Brain microvascular endothelial cell (primary cell): ENCODE measurements around the gene LMF1.
"Not testable (repeated sequence)": the region's sequence is repeated elsewhere in the genome, so short reads cannot be mapped to it uniquely, and the experiment has no call there.

Source experiments
- DNase-seq: peaks from one replicate; pipeline ENCODE4 v3.0.0-alpha.2; 2020
- H3K27ac ChIP-seq: fragments of 250-450 bp; sonication (Bioruptor Pico); 2 replicates; pipeline ENCODE4 v1.5.1; 2020; ENCODE audit warnings: mild to moderate bottlenecking, moderate library complexity
- H3K27me3 ChIP-seq: fragments of 250-450 bp; sonication (Bioruptor Pico); replicated peaks from 2 replicates; pipeline ENCODE4 v1.5.1; 2020; ENCODE audit warnings: mild to moderate bottlenecking
- H3K36me3 ChIP-seq: fragments of 250-450 bp; sonication (Bioruptor Pico); replicated peaks from 2 replicates; pipeline ENCODE4 v1.5.1; 2020; ENCODE audit warnings: mild to moderate bottlenecking
- H3K4me3 ChIP-seq: 2 replicates; pipeline ENCODE4 v1.5.1; 2011; ENCODE audit warnings: low read depth, mild to moderate bottlenecking, control low read depth, low read length, moderate library complexity
- CTCF ChIP-seq: IDR thresholded peaks from 2 replicates; pipeline ENCODE4 v1.5.1; 2011; ENCODE audit warnings: low read depth, mild to moderate bottlenecking, moderate library complexity, low read length, control low read depth, inconsistent platforms; ENCODE audit errors: missing control alignments
- in situ Hi-C: cut with HindIII; loops from 2 replicates; pipeline ENCODE4 v1.10.0; 2017; ENCODE audit warnings: low sequenced_read_pairs, low pct_ligation_motif_present

Gene LMF1

DNA sequence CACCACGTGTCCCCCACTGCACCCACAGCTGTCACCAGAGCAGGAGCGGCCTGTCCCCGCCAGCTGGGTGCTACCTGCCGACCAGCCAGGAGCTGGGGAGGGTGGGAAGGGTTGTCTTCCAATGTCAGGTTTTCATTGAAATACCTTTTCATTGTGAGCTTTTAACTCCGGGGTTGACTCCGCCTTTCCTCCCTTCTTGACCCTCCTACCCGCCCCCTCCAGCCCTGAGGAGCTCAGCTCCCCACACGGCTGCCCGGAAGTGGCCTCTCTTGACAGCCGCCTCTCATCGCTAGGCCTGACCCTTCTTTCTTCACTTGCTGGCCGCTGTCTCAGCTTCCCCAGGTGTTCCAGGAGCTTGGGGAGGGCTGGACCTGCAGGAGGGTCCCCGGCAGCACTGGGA, 149.0 kb downstream of the LMF1 start:
- Histone ChIP-seq H3K27me3 (peaks cover 25% of the 10 kb centered on the region), H3K36me3 (no peaks in the 10 kb centered on the region), H3K27ac (no peak overlapping the region), H3K4me3 (no peak overlapping the region)
- in situ Hi-C loops, result no loop called here
- no peak for TF ChIP-seq CTCF
- DNase-seq, result no peak

- H3K36me3 ChIP-seq, result no peaks in the 10 kb centered on the region
- no peak for TF ChIP-seq CTCF
- H3K27me3 ChIP-seq, result peaks cover 21% of the 10 kb centered on the region
- no peak overlapping the region for H3K4me3 ChIP-seq
- in situ Hi-C loops, result no loop called here
- no peak overlapping the region for H3K27ac ChIP-seq
- DNase-seq, result no peak
Measured at GRCh38 chr16:820748-821147, 150.0 kb downstream of the LMF1 start.

GRCh38 chr16:820044-820408, 150.8 kb downstream of the LMF1 start:
- H3K36me3 ChIP-seq, H3K4me3 ChIP-seq, H3K27ac ChIP-seq, DNase-seq, in situ Hi-C loops: not testable (repeated sequence)
- peaks cover 14% of the 10 kb centered on the region for H3K27me3 ChIP-seq

DNA sequence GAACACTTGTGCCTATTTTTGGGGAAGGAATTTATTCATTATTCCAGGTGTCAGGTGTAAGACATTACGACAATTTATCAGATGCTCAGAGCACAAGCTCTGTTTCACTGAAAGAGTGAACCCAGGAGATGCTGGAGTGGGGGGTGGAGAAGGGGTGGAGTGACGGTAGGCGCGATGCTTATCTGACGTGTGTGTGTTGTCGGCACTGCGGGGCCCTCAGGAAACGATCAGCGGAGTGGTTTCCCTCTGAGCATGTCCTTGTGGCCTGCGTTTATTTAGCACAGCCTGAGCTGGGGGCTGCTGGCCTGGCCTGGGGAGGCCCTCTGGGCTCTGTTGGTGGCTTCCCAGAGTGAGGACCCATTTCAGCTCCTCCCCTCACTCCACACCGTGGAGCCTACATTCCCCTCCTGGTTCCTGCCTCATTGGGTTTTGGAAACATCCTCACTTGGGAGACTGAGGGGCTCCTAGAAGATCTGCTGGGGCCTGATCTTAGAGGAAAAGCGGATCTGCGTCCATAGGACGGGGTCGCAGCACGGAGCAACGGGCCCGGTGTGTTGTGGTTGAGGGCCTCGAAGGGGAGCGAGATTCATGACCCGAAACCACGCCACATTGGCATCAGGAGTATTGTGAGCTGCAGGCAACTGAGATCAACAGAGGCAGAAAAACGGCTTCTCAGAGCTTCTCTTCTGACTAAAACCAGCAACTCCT, 151.3 kb downstream of the LMF1 start:
- H3K36me3 ChIP-seq, result no peaks in the 10 kb centered on the region
- in situ Hi-C loops, result no loop called here
- peaks cover 11% of the 10 kb centered on the region for H3K27me3 ChIP-seq
- no peak overlapping the region for H3K27ac ChIP-seq
- TF ChIP-seq CTCF, result no peak
- H3K4me3 ChIP-seq, result no peak overlapping the region
- no peak for DNase-seq

- peaks cover 11% of the 10 kb centered on the region for H3K27me3 ChIP-seq
- H3K27ac ChIP-seq, result no peak overlapping the region
- no peak for TF ChIP-seq CTCF
- in situ Hi-C loops, result no loop called here
- no peak overlapping the region for H3K4me3 ChIP-seq
- no peaks in the 10 kb centered on the region for H3K36me3 ChIP-seq
- no peak for DNase-seq
Measured at GRCh38 chr16:818592-818991, 152.2 kb downstream of the LMF1 start.

DNA sequence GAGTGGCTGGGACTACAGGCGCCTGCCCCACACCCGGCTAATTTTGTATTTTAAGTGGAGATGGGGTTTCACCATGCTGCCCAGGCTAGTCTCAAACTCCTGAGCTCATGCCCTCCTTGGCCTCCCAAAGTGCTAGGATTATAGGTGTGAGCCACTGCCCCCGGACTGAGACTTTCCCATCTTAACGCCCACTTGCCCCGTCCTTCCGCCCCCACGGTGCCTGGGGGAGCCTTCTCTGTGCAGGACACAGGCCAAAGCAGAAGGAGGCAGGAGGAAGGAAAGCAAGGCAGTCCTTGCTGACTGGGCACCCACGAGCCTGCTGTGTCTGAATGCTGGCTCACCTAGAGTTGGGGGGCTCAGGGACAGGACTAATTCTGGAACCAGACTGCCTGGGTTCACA, 152.7 kb downstream of the LMF1 start:
- in situ Hi-C loops, result no loop called here
- H3K27me3 ChIP-seq, result peaks cover 15% of the 10 kb centered on the region
- no peaks in the 10 kb centered on the region for H3K36me3 ChIP-seq
- DNase-seq, result no peak
- no peak for TF ChIP-seq CTCF
- no peak overlapping the region for H3K27ac ChIP-seq
- H3K4me3 ChIP-seq, result no peak overlapping the region
